ENCODE results near the gene AGO1.
"Not testable (repeated sequence)": the region's sequence is repeated elsewhere in the genome, so short reads cannot be mapped to it uniquely, and the experiment has no call there.

AGO1 gene

DNA sequence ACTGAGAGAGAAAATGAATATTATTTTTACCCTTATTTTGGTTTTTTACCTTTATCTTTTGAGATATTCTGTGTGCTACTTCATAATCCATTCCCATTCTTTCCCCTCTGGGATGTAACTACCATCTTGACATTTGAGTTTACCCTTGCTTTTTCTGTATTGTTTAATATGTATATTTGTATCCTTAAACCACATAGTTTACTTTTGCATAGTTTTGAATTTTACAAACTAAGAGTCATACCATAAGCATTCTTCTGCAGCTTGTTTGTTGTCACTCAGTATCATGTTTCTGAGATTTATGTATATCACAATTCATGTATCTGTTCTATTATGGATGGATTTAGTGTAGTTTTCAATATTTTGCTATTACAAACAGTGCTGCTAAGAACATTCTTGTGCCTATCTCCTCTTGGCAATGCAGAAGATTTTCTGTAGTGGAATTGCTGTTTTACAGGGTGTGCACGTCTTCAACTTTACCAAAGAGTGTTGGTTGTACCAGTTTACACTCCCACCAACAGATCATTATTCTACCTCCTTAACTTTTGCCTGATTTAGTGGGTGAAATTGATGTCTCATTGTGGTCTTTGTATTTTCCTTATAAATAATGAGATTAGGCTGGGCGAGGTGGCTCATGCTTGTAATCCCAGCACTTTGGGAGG is 12.2 kb upstream of the AGO1 start:
- DNase-seq = no peak

DNA sequence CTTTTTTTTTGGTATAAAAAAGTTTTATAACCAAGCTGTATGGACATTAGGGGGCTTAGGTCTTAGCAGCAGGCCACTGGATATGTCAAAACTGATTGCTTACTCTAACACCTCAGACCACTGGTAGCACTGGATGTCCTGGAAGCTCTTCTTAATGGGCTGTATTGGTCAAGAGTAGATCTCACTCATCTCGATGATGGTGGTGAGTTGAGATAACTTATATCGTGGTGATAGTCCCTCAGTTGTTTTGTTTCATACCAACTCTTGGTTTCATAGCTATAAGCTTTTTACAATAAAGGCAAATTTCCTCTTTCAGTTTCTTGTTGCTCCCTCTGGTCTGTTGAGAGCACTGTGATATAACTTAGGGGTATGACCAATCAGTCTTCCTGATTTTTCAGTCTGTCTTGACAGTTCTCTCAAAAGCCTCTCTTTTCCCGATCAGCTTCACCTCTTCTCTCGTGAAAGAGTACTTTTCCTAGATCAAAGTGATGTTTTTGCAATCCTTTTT is 9.7 kb upstream of the AGO1 start:
- no peak for DNase-seq

DNA sequence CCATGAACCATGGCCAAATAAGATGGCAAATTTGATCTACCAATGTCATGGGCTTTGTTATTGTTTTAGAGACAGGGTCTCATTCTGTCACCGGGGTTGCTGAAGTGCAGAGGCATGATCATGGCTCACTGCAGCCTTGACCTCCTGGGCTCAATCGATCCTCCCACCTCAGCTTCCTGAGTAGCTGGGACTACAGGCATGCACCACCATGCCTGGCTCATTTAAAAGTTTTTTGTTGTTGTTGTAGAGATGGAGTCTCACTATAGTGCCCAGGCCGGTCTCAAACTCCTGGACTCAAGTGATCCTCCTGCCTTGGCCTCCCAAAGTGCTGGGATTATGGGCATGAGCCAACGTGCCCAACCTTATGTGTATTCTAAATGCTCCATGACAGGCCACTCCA is 8.9 kb upstream of the AGO1 start:
- DNase-seq = not testable (repeated sequence)

GRCh38 chr1:35876988-35877387 is 6.0 kb upstream of the AGO1 start:
- DNase-seq = no peak

GRCh38 chr1:35881850-35882273 is 1.1 kb upstream of the AGO1 start:
- DNase-seq = no peak

GRCh38 chr1:35882586-35882944 is 444 bp upstream of the AGO1 start:
- no peak for DNase-seq

GRCh38 chr1:35883635-35884101 is 659 bp downstream of the AGO1 start:
- DNase-seq = peak; percentile 51 to 79

DNA sequence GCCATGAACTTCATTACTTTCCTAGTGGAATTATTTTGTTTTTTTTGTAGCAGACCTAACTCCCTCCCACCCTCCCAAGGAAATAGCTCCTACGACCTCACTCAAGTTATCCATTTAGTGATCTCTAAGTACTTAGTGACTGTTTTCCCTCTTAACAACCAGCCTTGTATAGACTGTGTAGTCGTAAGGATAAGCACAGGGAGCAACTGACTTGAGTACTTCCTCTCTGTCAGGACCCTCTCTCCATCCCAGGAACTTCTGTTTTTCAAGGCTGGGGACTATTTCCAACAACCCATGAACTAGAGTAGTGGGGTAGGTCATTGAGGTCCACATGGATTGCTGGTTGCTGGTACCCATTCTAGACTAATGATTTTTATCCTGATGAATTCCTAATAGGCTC is 1.9 kb downstream of the AGO1 start:
- no peak for DNase-seq

GRCh38 chr1:35885961-35886558 is 3.1 kb downstream of the AGO1 start:
- peak in 1 of 2 experiments; percentile 14 for DNase-seq

GRCh38 chr1:35886577-35887431 is 3.8 kb downstream of the AGO1 start:
- no peak for DNase-seq

DNA sequence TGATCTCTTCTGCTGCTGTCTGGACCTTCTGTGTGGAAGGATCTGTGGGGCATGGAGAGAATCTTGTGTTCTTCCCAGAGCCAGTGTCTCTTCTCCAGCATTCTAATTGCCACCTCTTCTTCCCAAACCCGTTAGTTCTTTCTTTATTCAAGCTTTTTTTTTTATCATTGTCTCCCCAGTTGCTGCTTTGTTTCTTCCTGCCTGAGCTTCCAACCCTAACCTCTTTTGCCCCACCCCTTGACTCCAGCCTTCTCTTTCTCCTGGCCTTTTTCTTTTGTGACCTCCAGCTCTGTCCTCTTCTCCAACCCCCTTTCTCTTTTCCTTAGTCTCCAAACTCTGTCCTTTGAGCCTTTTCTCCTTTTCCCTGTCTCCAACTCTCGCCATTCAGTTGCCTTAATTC is 4.5 kb downstream of the AGO1 start:
- no peak for DNase-seq

DNA sequence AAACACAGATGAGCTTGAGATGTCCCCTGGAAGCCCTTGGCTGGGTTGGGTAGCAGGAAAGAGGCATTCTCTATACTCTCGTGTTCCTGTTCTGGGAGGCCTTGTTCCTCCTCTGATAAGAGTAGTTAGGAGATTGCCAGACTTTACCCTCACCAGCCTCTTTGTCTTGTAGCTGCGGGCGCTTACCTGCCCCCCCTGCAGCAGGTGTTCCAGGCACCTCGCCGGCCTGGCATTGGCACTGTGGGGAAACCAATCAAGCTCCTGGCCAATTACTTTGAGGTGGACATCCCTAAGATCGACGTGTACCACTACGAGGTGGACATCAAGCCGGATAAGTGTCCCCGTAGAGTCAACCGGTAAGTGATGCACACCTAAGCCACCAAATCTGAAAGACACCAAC is 5.2 kb downstream of the AGO1 start:
- no peak for DNase-seq

GRCh38 chr1:35888981-35889380 is 6.0 kb downstream of the AGO1 start:
- DNase-seq = not testable (repeated sequence)

DNA sequence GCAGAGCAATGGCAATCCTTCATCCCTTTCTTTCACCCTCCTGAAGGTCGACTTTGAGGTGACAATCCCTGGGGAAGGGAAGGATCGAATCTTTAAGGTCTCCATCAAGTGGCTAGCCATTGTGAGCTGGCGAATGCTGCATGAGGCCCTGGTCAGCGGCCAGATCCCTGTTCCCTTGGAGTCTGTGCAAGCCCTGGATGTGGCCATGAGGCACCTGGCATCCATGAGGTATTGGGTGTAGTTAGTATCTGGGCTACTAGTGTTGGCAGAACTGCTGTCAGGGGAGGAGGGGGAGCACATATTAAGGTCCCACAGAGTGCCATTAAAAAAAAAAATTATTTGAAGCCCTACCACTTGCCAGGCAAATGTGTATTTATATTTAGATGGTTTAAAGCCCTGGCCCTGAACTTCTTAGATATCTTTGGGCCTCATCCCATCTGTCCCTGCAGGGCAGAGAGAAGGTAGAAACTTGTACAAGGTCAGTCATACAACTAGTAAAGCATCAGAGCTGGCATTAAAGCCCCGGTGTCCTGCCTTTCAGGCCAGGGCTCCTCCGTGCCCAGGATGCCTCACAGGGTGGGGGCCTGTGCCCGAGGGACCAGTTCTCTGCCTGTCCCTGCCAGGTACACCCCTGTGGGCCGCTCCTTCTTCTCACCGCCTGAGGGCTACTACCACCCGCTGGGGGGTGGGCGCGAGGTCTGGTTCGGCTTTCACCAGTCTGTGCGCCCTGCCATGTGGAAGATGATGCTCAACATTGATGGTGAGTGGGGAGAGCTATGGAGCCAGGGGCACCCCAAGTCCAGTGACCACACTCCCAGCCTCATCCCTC is 10.3 kb downstream of the AGO1 start:
- no peak for DNase-seq

- no peak for DNase-seq
Measured at GRCh38 chr1:35894183-35894582, 11.2 kb downstream of the AGO1 start.

GRCh38 chr1:35894656-35895055 is 11.6 kb downstream of the AGO1 start:
- no peak for DNase-seq

- DNase-seq = no peak
Measured at GRCh38 chr1:35899941-35900340, 16.9 kb downstream of the AGO1 start.

- no peak for DNase-seq
Measured at GRCh38 chr1:35901235-35901634, 18.2 kb downstream of the AGO1 start.

DNA sequence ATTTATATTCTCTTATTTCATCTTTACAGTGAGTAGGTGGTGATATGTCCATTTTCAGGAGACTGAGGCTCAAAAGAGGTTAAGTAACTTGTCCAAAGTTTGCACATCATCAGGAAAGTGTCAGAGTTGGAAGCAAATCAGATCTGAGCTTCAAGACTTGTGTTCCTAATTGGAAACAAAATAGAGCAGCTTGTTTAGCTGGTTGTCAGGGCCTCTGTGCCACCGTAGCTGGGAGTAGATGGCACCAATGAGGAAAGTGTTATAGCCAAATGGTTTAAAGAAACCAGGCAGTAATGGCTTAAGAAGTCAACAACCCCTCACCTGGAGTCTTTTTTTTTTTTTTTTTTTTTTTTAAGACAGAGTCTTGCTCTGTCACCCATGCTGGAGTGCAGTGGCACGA is 19.7 kb downstream of the AGO1 start:
- no peak for DNase-seq

GRCh38 chr1:35914717-35915116 is 31.7 kb downstream of the AGO1 start:
- DNase-seq = no peak

DNA sequence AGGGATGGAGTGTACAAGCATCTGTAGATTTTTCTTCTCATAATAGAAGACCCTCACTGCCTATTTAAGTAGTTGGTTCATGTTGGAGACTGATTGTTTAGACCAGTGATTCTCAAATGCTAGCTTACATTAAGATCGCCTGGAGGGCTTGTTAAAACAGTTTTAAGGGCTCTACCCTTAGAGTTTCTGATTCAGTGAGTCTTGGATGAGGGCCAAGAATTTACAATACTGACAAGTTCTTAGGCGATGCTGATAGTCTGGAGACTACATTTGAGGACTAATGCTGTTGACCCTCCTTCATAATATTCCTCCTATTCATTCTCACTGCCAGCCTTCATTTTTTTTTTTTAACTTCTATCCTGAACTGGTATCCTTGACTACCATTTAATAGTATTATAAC is 32.7 kb downstream of the AGO1 start:
- no peak for DNase-seq

GRCh38 chr1:35923791-35924221 is 40.8 kb downstream of the AGO1 start:
- DNase-seq = no peak

GRCh38 chr1:35924838-35925237 is 41.8 kb downstream of the AGO1 start:
- DNase-seq = no peak
